OCI-LY1 (cell line): ENCODE results near the gene TEAD1.

Experiments used
- H2AFZ ChIP-seq: fragments of 200-600 bp; sonication (generic), shearing (Covaris generic); 2 replicates; pipeline ENCODE4 v1.6.0; 2014; ENCODE audit warnings: antibody characterized with exemption, mild to moderate bottlenecking, low read length
- H3F3A ChIP-seq: fragments of 200-600 bp; sonication (generic), shearing (Covaris generic); 2 replicates; pipeline ENCODE4 v1.6.0; 2014; ENCODE audit warnings: mild to moderate bottlenecking, antibody characterized with exemption, low read length, moderate library complexity; ENCODE audit not compliant: insufficient read depth
- H3K27ac ChIP-seq: fragments of 200-600 bp; sonication (generic); 2 replicates; pipeline ENCODE4 v1.5.1; 2014; ENCODE audit warnings: low read length, mixed run types, mild to moderate bottlenecking, low read depth; ENCODE audit not compliant: poor library complexity, severe bottlenecking
- H3K27me3 ChIP-seq: fragments of 200-600 bp; sonication (generic); 2 replicates; pipeline ENCODE4 v1.6.0; 2014; ENCODE audit warnings: antibody characterized with exemption, mild to moderate bottlenecking, low read length, moderate library complexity; ENCODE audit not compliant: insufficient read depth
- H3K36me3 ChIP-seq: fragments of 200-600 bp; sonication (generic); 2 replicates; pipeline ENCODE4 v1.6.1; 2014; ENCODE audit warnings: mild to moderate bottlenecking, antibody characterized with exemption, low read length, moderate library complexity, mixed read lengths; ENCODE audit not compliant: insufficient read depth
- H3K4me1 ChIP-seq: fragments of 200-600 bp; sonication (generic); 2 replicates; pipeline ENCODE4 v1.5.1; 2014; ENCODE audit warnings: mild to moderate bottlenecking, low read length, moderate library complexity; ENCODE audit not compliant: insufficient read depth, severe bottlenecking
- H3K4me2 ChIP-seq: fragments of 200-600 bp; sonication (generic), shearing (Covaris generic); 2 replicates; pipeline ENCODE4 v1.6.1; 2014; ENCODE audit warnings: low read length
- H3K4me3 ChIP-seq: fragments of 200-600 bp; sonication (generic); 2 replicates; pipeline ENCODE4 v1.5.1; 2014; ENCODE audit warnings: low read length, low read depth, mild to moderate bottlenecking, mixed read lengths; ENCODE audit not compliant: poor library complexity, severe bottlenecking
- H3K79me2 ChIP-seq: fragments of 200-600 bp; shearing (Covaris generic); 2 replicates; pipeline ENCODE4 v1.6.1; 2016; ENCODE audit warnings: mixed run types, low read length, mixed read lengths; ENCODE audit not compliant: insufficient read depth
- H3K9ac ChIP-seq: fragments of 200-600 bp; sonication (generic), shearing (Covaris generic); 2 replicates; pipeline ENCODE4 v1.6.1; 2014; ENCODE audit warnings: mild to moderate bottlenecking, low read length, mixed read lengths
- H3K9me2 ChIP-seq: fragments of 200-600 bp; sonication (generic), shearing (Covaris generic); 2 replicates; pipeline ENCODE4 v1.6.1; 2014; ENCODE audit warnings: low read depth, mild to moderate bottlenecking, low read length, mixed read lengths
- H3K9me3 ChIP-seq: fragments of 200-600 bp; shearing (Covaris generic); 2 replicates; pipeline ENCODE4 v1.6.1; 2014; ENCODE audit warnings: low read length, mixed read lengths
- H4K20me1 ChIP-seq: fragments of 200-600 bp; sonication (generic), shearing (Covaris generic); 2 replicates; pipeline ENCODE4 v1.6.0; 2016; ENCODE audit warnings: mild to moderate bottlenecking, low read length; ENCODE audit not compliant: insufficient read depth
- CTCF ChIP-seq: fragments of 200-600 bp; sonication (generic), shearing (Covaris generic); IDR thresholded peaks from 2 replicates; pipeline ENCODE4 v1.5.1; 2017; ENCODE audit warnings: mild to moderate bottlenecking, antibody characterized with exemption, low read length, moderate library complexity, mixed read lengths
- EZH2 ChIP-seq: fragments of 200-600 bp; sonication (generic), shearing (Covaris generic); IDR thresholded peaks from 2 replicates; pipeline ENCODE4 v1.8.0; 2017; ENCODE audit warnings: borderline replicate concordance, mixed run types, mild to moderate bottlenecking, antibody characterized with exemption, low read length, moderate library complexity, mixed read lengths

TEAD1 gene

GRCh38 chr11:12854829-12855228, 180.6 kb downstream of the TEAD1 start:
- Histone ChIP-seq H4K20me1 (no peaks in the 10 kb centered on the region), H3K9me3 (no peaks in the 10 kb centered on the region), H2AFZ (no peak overlapping the region), H3K9ac (no peak overlapping the region), H3K36me3 (no peaks in the 10 kb centered on the region), H3F3A (no peaks in the 10 kb centered on the region), H3K27ac (no peak overlapping the region), H3K79me2 (no peaks in the 10 kb centered on the region), H3K4me3 (no peak overlapping the region), H3K4me1 (no peaks in the 10 kb centered on the region), H3K9me2 (no peaks in the 10 kb centered on the region), H3K27me3 (0 out of 2 replicates have a peak, but pooled peaks cover 3% of the 10 kb centered on the region), H3K4me2 (no peak overlapping the region)
- TF ChIP-seq EZH2: no peak
- TF ChIP-seq CTCF: no peak

- no peaks in the 10 kb centered on the region for H4K20me1 ChIP-seq
- H3K79me2 ChIP-seq: no peaks in the 10 kb centered on the region
- H3K4me3 ChIP-seq: no peak overlapping the region
- no peaks in the 10 kb centered on the region for H3K4me1 ChIP-seq
- no peaks in the 10 kb centered on the region for H3F3A ChIP-seq
- 0 out of 2 replicates have a peak, but pooled peaks cover 3% of the 10 kb centered on the region for H3K27me3 ChIP-seq
- no peak for TF ChIP-seq EZH2
- no peak overlapping the region for H3K9ac ChIP-seq
- H3K9me2 ChIP-seq: no peaks in the 10 kb centered on the region
- H3K9me3 ChIP-seq: no peaks in the 10 kb centered on the region
- no peak overlapping the region for H2AFZ ChIP-seq
- H3K36me3 ChIP-seq: no peaks in the 10 kb centered on the region
- H3K4me2 ChIP-seq: no peak overlapping the region
- no peak overlapping the region for H3K27ac ChIP-seq
These were observed 182.1 kb downstream of the TEAD1 start for GRCh38 chr11:12856338-12856737.

- Histone ChIP-seq H3K4me2 (no peak overlapping the region), H3K9me3 (no peaks in the 10 kb centered on the region), H3K9me2 (no peaks in the 10 kb centered on the region), H2AFZ (no peak overlapping the region), H3K27me3 (0 out of 2 replicates have a peak, but pooled peaks cover 3% of the 10 kb centered on the region), H3K36me3 (no peaks in the 10 kb centered on the region), H3K79me2 (no peaks in the 10 kb centered on the region), H3F3A (no peaks in the 10 kb centered on the region), H3K4me3 (no peak overlapping the region), H4K20me1 (no peaks in the 10 kb centered on the region), H3K9ac (no peak overlapping the region), H3K27ac (no peak overlapping the region), H3K4me1 (no peaks in the 10 kb centered on the region)
- TF ChIP-seq EZH2: no peak
- TF ChIP-seq CTCF: no peak
These were observed 183.4 kb downstream of the TEAD1 start for GRCh38 chr11:12857572-12857971.
